NAMALWA (cell line): ENCODE results near the gene SYNGAP1.
"Not testable (repeated sequence)": the region's sequence is repeated elsewhere in the genome, so short reads cannot be mapped to it uniquely, and the experiment has no call there.

ENCODE experiments used
- DNase-seq: peaks from one replicate; pipeline ENCODE4 v3.0.0-alpha.2; 2015; ENCODE audit warnings: low spot score

The SYNGAP1 gene

DNA sequence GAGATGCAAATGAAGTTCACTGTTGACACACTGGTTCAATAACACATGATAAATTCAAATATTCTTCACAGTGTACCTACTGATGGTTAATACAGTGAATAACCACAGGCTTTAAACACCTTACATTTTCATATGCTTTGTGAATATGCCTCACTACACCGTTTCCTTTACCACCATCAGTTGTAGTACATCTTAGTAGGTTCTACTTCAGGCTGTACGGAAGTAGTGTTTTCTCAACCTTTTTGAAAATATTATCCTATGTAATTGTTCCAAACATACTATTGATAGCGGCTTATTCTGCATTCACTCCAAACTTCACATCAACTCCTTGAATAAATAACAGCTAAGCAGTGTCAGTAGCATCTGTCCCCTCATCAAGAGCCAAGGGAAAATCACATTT lies 49.8 kb downstream of the SYNGAP1 start:
- DNase-seq, result no peak

- DNase-seq, result no peak
Measured at GRCh38 chr6:33477864-33478263, 58.0 kb downstream of the SYNGAP1 start.

DNA sequence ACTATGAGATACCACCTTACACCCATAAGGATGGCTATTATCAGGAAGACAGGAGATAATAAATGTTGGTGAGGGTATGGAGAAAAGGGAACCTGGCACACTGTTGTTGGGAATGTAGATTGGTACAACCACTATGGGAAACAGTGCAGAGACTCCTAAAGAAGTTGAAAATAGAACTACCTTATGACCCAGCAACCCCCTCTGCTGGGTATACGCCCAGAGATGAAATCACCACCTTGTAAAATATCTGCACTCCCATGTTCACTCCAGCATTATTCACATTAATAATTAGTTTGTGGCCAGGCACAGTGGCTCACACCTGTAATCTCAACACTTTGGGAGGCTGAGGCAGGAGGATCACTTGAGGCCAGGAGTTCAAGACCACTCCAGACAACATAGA lies 61.3 kb downstream of the SYNGAP1 start:
- DNase-seq, result no peak

DNA sequence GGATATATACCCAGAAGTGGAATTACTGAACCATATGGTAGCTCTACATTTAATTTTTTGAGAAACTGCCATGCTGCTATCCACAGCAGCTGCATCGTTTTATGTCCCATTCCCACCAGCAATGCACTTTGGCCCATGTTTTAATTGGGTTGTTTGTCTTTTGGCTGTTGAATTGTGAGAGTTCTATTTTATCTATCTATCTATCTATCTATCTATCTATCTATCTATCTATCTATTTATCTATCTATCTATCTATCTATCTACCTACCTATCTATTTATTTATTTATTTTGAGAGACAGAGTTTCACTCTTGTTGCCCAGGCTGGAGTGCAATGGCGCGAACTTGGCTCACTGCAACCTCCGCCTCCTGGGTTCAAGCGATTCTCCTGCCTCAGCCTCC lies 62.8 kb downstream of the SYNGAP1 start:
- DNase-seq, result not testable (repeated sequence)

- DNase-seq, result no peak
Measured at GRCh38 chr6:33483678-33484077, 63.8 kb downstream of the SYNGAP1 start.

GRCh38 chr6:33484673-33485262 lies 64.9 kb downstream of the SYNGAP1 start:
- DNase-seq, result not testable (repeated sequence)

DNA sequence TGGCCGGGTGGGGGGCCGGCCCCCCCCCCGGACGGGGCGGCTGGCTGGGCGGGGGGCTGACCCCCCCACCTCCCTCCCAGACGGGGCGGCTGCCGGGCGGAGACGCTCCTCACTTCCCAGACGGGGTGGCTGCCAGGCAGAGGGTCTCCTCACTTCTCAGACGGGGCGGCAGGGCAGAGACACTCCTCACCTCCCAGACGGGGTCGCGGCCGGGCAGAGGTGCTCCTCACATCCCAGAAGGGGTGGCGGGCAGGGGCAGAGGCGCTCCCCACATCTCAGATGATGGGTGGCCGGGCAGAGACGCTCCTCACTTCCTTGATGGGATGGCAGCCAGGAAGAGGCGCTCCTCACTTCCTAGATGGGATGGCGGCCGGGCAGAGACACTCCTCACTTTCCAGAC lies 65.8 kb downstream of the SYNGAP1 start:
- DNase-seq, result not testable (repeated sequence)

DNA sequence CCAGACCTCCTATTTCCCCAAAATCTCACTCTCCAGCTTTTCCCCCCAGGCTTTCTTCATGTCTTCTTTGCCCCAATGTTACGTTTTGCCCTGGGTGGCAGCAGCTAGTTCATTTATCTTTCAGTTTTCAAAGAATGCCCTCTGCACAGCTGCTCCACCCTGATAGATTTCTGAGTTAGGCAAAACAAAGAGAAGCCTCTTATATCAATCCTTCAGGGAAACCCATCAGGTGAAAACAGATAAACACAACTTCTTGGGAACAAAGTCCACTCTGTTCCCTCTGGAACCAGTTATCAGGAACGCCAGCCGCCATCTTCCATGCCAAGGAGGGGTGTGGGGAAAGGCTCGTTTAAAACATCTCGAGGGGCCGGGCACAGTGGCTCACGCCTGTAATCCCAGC lies 68.5 kb downstream of the SYNGAP1 start:
- no peak for DNase-seq

DNA sequence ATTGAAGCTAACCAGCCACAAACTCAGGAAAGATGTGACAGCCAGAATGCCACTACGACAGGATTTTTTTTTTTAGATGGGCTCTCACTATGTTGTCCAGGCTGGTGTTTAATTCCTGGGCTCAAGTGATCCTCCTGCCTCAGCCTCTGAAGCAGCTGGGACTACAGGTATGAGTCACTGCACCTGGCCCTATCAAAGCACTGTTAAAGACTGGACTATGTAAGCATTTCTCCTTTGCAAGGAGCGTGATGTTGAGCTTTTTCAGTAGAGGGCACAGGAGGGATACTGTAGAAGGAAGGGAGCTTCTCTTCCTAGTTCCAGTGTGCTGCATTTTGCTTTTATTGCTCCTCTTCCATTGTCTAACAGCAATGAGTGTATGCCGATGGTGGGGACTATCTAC lies 70.3 kb downstream of the SYNGAP1 start:
- DNase-seq, result no peak

GRCh38 chr6:33490621-33491020 lies 70.8 kb downstream of the SYNGAP1 start:
- no peak for DNase-seq

DNA sequence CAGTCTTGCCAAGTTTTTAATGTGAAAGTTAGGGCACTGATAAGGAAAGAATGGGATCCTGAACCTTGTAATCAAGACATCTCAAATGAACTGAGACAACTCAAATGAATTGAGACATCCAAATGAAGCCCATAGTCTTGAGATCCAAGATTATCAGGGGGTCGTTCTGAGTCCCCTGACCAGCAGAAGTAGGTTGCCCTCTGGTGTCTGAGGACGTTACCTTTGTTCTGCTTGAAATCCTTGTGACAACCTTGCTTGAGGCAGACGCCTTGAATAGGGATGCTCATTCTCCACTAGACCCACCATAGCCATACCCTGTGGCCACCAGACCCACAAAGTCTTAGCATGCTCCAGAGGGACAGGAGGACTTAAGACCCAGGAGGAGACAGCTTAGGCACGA lies 72.2 kb downstream of the SYNGAP1 start:
- DNase-seq, result peak; percentile 37

DNA sequence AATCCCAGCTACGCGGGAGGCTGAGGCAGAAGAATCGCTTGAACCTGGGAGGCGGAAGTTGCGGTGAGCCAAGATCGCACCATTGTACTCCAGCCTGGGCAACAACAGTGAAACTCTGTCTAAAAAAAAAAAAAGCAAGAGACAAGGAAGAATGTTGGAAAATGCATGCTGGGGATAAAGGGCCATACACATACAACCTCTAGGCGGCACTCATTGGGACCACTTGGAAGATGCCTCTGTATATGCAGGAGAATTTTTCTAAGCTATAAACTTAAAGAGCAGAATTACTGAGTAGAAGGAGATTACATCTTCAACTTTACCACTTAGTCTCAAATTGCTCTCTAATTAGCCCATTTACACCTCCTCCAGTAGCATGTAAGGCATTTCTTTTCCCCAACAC lies 77.3 kb downstream of the SYNGAP1 start:
- DNase-seq, result no peak

DNA sequence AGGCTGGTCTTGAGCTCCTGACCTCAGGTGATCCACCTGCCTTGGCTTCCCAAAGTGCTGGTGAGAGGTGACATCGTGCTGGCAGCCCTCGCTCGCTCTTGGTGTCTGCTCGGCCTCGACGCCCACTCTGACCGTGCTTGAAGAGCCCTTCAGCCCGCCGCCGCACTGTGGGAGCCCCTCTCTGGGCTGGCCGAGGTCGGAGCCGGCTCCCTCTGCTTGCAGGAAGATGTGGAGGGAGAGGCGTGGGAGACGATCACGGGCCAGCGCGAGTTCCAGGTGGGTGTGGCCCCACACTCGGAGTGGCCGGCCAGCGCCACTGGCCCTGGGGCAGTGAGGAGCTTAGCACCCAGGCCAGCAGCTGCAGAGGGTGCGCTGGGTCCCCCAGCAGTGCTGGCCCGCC lies 82.6 kb downstream of the SYNGAP1 start:
- DNase-seq, result no peak

- DNase-seq, result no peak
Measured at GRCh38 chr6:33504486-33504885, 84.6 kb downstream of the SYNGAP1 start.
